Keratinocyte (primary cell): ENCODE measurements around the gene BDKRB2.

ENCODE experiments used
- CTCF ChIP-seq, 3 experiments: IDR thresholded peaks in 1 of 3; conservative IDR thresholded peaks in 1 of 3; optimal IDR thresholded peaks in 1 of 3; 2 replicates in 2 of 3; 3 replicates in 1 of 3; pipeline versions ENCODE3 to v1.5.1; 2011; ENCODE audit warnings: low read length in 3 of 3, mild to moderate bottlenecking in 3 of 3, moderate library complexity in 2 of 3, control low read depth in 1 of 3, inconsistent platforms in 1 of 3; ENCODE audit not compliant: insufficient read depth in 2 of 3; ENCODE audit errors: extremely low read depth in 1 of 3
- EZH2 ChIP-seq: IDR thresholded peaks from one replicate; pipeline ENCODE4 v1.6.1; 2012; ENCODE audit warnings: inconsistent platforms, mild to moderate bottlenecking, low read length, moderate library complexity

- no peak for TF ChIP-seq CTCF (optimal IDR thresholded peaks at IDR 0.05 in 1 of 3, IDR thresholded peaks at IDR 0.05 in 1 of 3, conservative IDR thresholded peaks at IDR 0.05 in 1 of 3; ENCODE audit: extremely low read depth in 1 of 3, insufficient read depth in 2 of 3, low read length in 3 of 3)
- no peak for TF ChIP-seq EZH2
Measured at GRCh38 chr14:96181186-96182056, 23.2 kb upstream of the BDKRB2 start.
